ENCODE results near the gene PLXDC1. TPM values are rescaled to one million over a fixed set of nuclear protein-coding genes. Genes with fewer than 3 reads are reported as not detected.

PLXDC1 gene
- total and polyA plus RNA-seq, 12 donors, result 1.3 to 5.6 (median 3.9) TPM

- intact Hi-C loops (cut with DNase I), result no loop called here
- Histone ChIP-seq H3K27me3 (no peaks in the 10 kb centered on the region), H3K36me3 (replicated peaks in 1 of 2) (no peaks in the 10 kb centered on the region), H3K4me3 (no peak overlapping the region), H3K4me1 (replicated peaks in 1 of 2) (peaks cover 4 to 6% of the 10 kb centered on the region in 2 donors), H3K27ac (no peak overlapping the region), H3K9me3 (replicated peaks in 1 of 3) (no peaks in the 10 kb centered on the region)
- 65 to 71% (median 67%) methylated on average over 13 of the region's 13 CpGs for WGBS, 4 donors
- no peak for TF ChIP-seq POLR2A (IDR thresholded peaks at IDR 0.05)
- TF ChIP-seq CTCF (IDR thresholded peaks at IDR 0.05), result no peak
- DNase-seq, result no peak
These were observed 3.9 kb downstream of the PLXDC1 start for GRCh38 chr17:39147221-39148185.

GRCh38 chr17:39146273-39146672, 5.2 kb downstream of the PLXDC1 start:
- H3K4me3 ChIP-seq, result no peak overlapping the region
- H3K36me3 ChIP-seq (replicated peaks in 1 of 2), result no peaks in the 10 kb centered on the region
- no peak for TF ChIP-seq POLR2A (IDR thresholded peaks at IDR 0.05)
- no peak for TF ChIP-seq CTCF (IDR thresholded peaks at IDR 0.05)
- no peaks in the 10 kb centered on the region for H3K9me3 ChIP-seq (replicated peaks in 1 of 3)
- H3K27ac ChIP-seq, result no peak overlapping the region
- H3K27me3 ChIP-seq, result no peaks in the 10 kb centered on the region
- WGBS, 4 donors, result 87 to 95% (median 93%) methylated on average over 3 of the region's 3 CpGs
- no peak for DNase-seq
- H3K4me1 ChIP-seq (replicated peaks in 1 of 2), result peaks cover 0 to 3% of the 10 kb centered on the region in 2 donors
- intact Hi-C loops (cut with DNase I), result no loop called here

- H3K27ac ChIP-seq, result no peak overlapping the region
These were observed 6.3 kb downstream of the PLXDC1 start for GRCh38 chr17:39145143-39145542.

More at GRCh38 chr17:39145143-39145542, 6.3 kb downstream of the PLXDC1 start:
- DNase-seq, result no peak
- no peaks in the 10 kb centered on the region for H3K36me3 ChIP-seq (replicated peaks in 1 of 2)
- H3K4me1 ChIP-seq (replicated peaks in 1 of 2), result no peaks in the 10 kb centered on the region
- 79 to 88% methylated on average over 3 of the region's 3 CpGs; no CpG with 5 or more reads in 2 of the 4 donors for WGBS, 4 donors
- intact Hi-C loops (cut with DNase I), result no loop called here
- no peaks in the 10 kb centered on the region for H3K9me3 ChIP-seq (replicated peaks in 1 of 3)
- H3K27me3 ChIP-seq, result no peaks in the 10 kb centered on the region
- no peak overlapping the region for H3K4me3 ChIP-seq
- no peak for TF ChIP-seq POLR2A (IDR thresholded peaks at IDR 0.05)
- TF ChIP-seq CTCF (IDR thresholded peaks at IDR 0.05), result no peak

All from adrenal gland (tissue), 12 donors.